ENCODE data around the gene MAML2. TPM values are rescaled to one million over a fixed set of nuclear protein-coding genes. Genes with fewer than 3 reads are reported as not detected.

MAML2 gene
- total and polyA plus RNA-seq, 2 of the 8 experiments (the other 6 are each of a cell fraction or from before 2014, with no cell fraction given), result 3.8 to 6.6 TPM

GRCh38 chr11:96105944-96106343 lies 237.1 kb downstream of the MAML2 start:
- Histone ChIP-seq H3K4me2 (ENCODE audit: insufficient read depth in 1 of 2, low read depth in 2 of 2, low read length in 2 of 2) (no peak overlapping the region), H3K79me1 (ENCODE audit: low read depth, low read length) (no peaks in the 10 kb centered on the region), H3K14ac (ENCODE audit: insufficient read length) (no peak overlapping the region), H3K27me3 (replicated peaks in 1 of 4; ENCODE audit: control insufficient read depth in 3 of 4, extremely low read depth in 1 of 4, insufficient read depth in 3 of 4, low read length in 3 of 4) (no peaks in the 10 kb centered on the region), H4K20me1 (replicated peaks in 1 of 2; ENCODE audit: control insufficient read depth in 1 of 2, insufficient read depth in 2 of 2, low read length in 2 of 2) (no peaks in the 10 kb centered on the region), H3K27ac (ENCODE audit: low read depth, low read length) (no peak overlapping the region), H3K18ac (ENCODE audit: extremely low read depth, low read length) (no peak overlapping the region), H2BK12ac (ENCODE audit: low read depth, low read length) (no peak overlapping the region), H2AFZ (ENCODE audit: low read length) (no peak overlapping the region), H4K5ac (ENCODE audit: insufficient read length, low read depth, low read length) (no peak overlapping the region), H3K4me3 (ENCODE audit: extremely low read depth in 1 of 4, insufficient read depth in 2 of 4, low read depth in 3 of 4, low read length in 4 of 4) (no peak overlapping the region), H3K9me3 (ENCODE audit: insufficient read depth in 2 of 2, low read depth in 1 of 2, low read length in 1 of 2) (no peaks in the 10 kb centered on the region), H3K23ac (ENCODE audit: insufficient read length) (no peak overlapping the region), H2BK120ac (replicated peaks; ENCODE audit: low read depth, low read length) (no peak overlapping the region), H4K8ac (ENCODE audit: extremely low read depth, insufficient read depth, low read length) (no peak overlapping the region), H4K91ac (replicated peaks; ENCODE audit: insufficient read length, low read length) (no peak overlapping the region), H2BK20ac (ENCODE audit: low read length) (no peak overlapping the region), H2BK5ac (ENCODE audit: low read depth, low read length) (no peak overlapping the region), H2AK5ac (ENCODE audit: low read depth, low read length) (no peak overlapping the region), H3K56ac (replicated peaks; ENCODE audit: insufficient read length, low read depth, low read length) (no peak overlapping the region), H3K79me2 (ENCODE audit: control insufficient read depth in 1 of 2, insufficient read depth in 2 of 2, low read length in 2 of 2) (no peaks in the 10 kb centered on the region), H2BK15ac (ENCODE audit: low read length) (no peak overlapping the region), H3K4me1 (replicated peaks in 1 of 4; ENCODE audit: control insufficient read depth in 3 of 4, insufficient read depth in 4 of 4, low read length in 3 of 4) (no peaks in the 10 kb centered on the region), H3K4ac (replicated peaks; ENCODE audit: insufficient read length, low read depth, low read length) (no peak overlapping the region), H3K9ac (replicated peaks in 1 of 4; ENCODE audit: extremely low read depth in 1 of 4, low read depth in 3 of 4, low read length in 3 of 4) (no peak overlapping the region), H3K36me3 (ENCODE audit: control insufficient read depth in 2 of 4, insufficient read depth in 4 of 4, low read length in 3 of 4) (no peaks in the 10 kb centered on the region), H3K23me2 (ENCODE audit: low read depth, low read length) (0 out of 2 replicates have a peak, but pooled peaks cover 4% of the 10 kb centered on the region)
- DNase-seq (ENCODE audit: low read depth in 1 of 2, low spot score in 2 of 2) (no peak), FAIRE-seq (no peak)
- TF ChIP-seq SAP30 (IDR thresholded peaks at IDR 0.05; ENCODE audit: insufficient read depth, insufficient replicate concordance, low read length) (no peak), RAD21 (IDR thresholded peaks at IDR 0.05 in 1 of 2, conservative IDR thresholded peaks at IDR 0.05 in 1 of 2; ENCODE audit: low read depth in 2 of 2, low read length in 2 of 2) (no peak)
- TF ChIP-seq, protein P1, sequence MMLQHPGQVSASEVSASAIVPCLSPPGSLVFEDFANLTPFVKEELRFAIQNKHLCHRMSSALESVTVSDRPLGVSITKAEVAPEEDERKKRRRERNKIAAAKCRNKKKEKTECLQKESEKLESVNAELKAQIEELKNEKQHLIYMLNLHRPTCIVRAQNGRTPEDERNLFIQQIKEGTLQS (IDR thresholded peaks at IDR 0.05; ENCODE audit: insufficient read depth, low read depth, low read length), result no peak
- CTCF ChIA-PET (ENCODE audit: partially characterized antibody), result interaction anchor here (1.1 to 1.5 kb wide), 2 partner anchors 16 to 19 kb away, joined by 3 to 4 read pairs; no protein-coding TSS in a partner anchor
- WGBS, 2 experiments (ENCODE audit: extremely low coverage in 1 of 2, insufficient coverage in 1 of 2, insufficient read length in 1 of 2, insufficient replicate concordance in 2 of 2, low coverage in 1 of 2, low lambda C conversion rate in 2 of 2, missing lambda C conversion rate in 1 of 2), result 86% methylated on average over 1 of the region's 1 CpG; no CpG with 5 or more reads in 1 of the 2 experiments
- POLR2A ChIA-PET (ENCODE audit: partially characterized antibody), result interaction anchor here (0.9 to 1.4 kb wide), 2 partner anchors 10 to 12 kb away, joined by 3 read pairs; no protein-coding TSS in a partner anchor
